Measurements from ENCODE around the gene F2RL3. TPM values are rescaled to one million over a fixed set of nuclear protein-coding genes. Genes with fewer than 3 reads are reported as not detected.
A peak's percentile ranks its signal among the peaks of the same experiment; 100 is the strongest.

Gene F2RL3
- total and polyA plus RNA-seq, 8 donors: 0.58 to 6.8 (median 1.8) TPM; not detected in 1

DNA sequence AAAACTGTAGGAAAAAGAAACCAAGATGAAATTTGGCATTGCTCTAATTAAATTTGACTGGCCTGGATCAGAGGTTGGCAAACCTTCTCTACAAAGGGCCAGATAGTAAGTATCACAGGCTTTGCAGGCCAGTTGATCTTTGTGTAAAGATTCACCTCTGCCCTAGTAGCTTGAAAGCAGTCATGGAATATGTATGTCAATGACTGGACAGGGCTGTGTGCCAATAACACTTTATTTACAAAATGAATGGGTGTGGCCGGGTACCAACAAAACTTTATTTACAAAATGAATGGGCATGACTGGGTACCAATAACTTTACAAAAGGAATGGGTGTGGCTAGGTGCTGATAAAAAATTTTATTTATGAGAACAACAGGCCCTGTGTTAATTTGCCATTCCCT is 39.6 kb upstream of the F2RL3 start:
- peaks cover 0 to 4% (median 0%) of the 10 kb centered on the region in 4 donors for H3K4me1 ChIP-seq
- 57 to 62% (median 58%) methylated on average over 1 of the region's 1 CpG for WGBS, 5 donors
- H3K9me3 ChIP-seq: no peaks in the 10 kb centered on the region
- TF ChIP-seq EP300 (IDR thresholded peaks at IDR 0.05) (no peak), POLR2AphosphoS5 (IDR thresholded peaks at IDR 0.05) (peak in 1 of 3 donors; percentile 44), POLR2A (IDR thresholded peaks at IDR 0.05) (no peak)
- TF ChIP-seq, protein P1, sequence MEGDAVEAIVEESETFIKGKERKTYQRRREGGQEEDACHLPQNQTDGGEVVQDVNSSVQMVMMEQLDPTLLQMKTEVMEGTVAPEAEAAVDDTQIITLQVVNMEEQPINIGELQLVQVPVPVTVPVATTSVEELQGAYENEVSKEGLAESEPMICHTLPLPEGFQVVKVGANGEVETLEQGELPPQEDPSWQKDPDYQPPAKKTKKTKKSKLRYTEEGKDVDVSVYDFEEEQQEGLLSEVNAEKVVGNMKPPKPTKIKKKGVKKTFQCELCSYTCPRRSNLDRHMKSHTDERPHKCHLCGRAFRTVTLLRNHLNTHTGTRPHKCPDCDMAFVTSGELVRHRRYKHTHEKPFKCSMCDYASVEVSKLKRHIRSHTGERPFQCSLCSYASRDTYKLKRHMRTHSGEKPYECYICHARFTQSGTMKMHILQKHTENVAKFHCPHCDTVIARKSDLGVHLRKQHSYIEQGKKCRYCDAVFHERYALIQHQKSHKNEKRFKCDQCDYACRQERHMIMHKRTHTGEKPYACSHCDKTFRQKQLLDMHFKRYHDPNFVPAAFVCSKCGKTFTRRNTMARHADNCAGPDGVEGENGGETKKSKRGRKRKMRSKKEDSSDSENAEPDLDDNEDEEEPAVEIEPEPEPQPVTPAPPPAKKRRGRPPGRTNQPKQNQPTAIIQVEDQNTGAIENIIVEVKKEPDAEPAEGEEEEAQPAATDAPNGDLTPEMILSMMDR (IDR thresholded peaks at IDR 0.05): no peak
- H3K4me3 ChIP-seq: no peak overlapping the region
- peaks cover 72 to 100% (median 99%) of the 10 kb centered on the region in 4 donors for H3K36me3 ChIP-seq
- DNase-seq: peak in 1 of 2 donors; percentile 30
- peak overlapping the region in 1 of 5 donors; percentile 4 for H3K27ac ChIP-seq
- intact Hi-C loops (cut with DNase I; ENCODE audit: low total_unique reads): no loop called here
- H3K27me3 ChIP-seq: no peaks in the 10 kb centered on the region

DNA sequence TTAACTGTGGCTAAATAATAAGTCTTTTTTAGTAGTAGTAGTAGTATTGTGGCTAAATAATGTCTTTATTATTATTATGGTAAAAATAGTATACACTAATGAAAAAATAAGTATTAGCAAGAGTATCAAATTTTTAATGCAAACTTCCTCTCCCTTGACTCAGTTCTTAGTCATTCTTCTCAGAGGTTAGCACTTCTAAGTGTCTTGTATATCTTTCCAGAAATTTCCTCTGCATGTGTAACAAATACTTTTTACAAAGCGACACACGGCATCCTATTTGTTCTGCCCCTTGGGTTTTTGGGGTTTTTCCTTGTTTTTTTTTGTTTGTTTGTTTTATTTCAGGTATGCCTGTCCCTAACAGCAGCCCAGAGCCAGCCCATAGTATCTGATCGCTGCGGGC is 38.7 kb upstream of the F2RL3 start:
- Histone ChIP-seq H3K4me3 (no peak overlapping the region), H3K36me3 (peaks cover 73 to 100% (median 99%) of the 10 kb centered on the region in 4 donors), H3K9me3 (no peaks in the 10 kb centered on the region), H3K27ac (no peak overlapping the region), H3K27me3 (no peaks in the 10 kb centered on the region), H3K4me1 (peaks cover 0 to 4% (median 0%) of the 10 kb centered on the region in 4 donors)
- intact Hi-C loops (cut with DNase I; ENCODE audit: low total_unique reads): no loop called here
- TF ChIP-seq EP300 (IDR thresholded peaks at IDR 0.05): no peak
- TF ChIP-seq, protein P1 (IDR thresholded peaks at IDR 0.05): no peak
- TF ChIP-seq POLR2AphosphoS5 (IDR thresholded peaks at IDR 0.05): no peak
- TF ChIP-seq POLR2A (IDR thresholded peaks at IDR 0.05): no peak
- no peak for DNase-seq
- 94 to 100% (median 96%) methylated on average over 4 of the region's 4 CpGs for WGBS, 5 donors

DNA sequence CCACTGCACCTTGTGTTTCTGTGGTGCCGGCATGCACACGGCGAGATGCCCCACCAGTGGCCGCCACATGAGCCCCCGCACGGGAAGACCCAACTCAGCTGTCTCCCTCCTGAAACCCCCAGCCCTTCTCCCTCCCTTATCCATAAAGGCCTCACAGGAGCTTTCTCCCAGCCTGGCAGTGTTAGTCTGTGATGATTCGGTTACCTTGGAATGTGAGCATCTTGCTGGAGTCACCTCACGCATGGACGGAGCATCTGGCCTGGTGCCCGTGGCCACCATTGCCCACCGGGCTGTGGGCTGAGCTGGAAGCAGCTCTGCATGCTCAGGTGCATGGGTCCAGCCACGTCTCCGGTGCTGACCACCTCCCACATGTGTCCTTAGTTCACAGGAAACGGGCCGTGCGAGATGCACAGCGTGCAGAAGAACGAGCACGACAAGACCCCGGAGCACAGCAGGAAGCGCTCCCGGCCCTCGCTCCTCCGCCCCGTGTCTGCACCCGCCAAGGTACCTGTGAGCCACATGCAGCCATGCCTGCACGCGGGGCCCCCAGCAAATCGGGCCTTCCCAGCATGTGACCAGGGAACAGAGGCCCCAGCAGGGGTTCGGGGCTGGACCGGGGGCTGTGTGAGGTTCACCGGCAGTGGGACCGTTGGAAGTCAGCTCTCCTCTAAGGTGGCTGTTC is 37.6 kb upstream of the F2RL3 start:
- Histone ChIP-seq H3K36me3 (peaks cover 67 to 100% (median 99%) of the 10 kb centered on the region in 4 donors), H3K27ac (no peak overlapping the region), H3K9me3 (no peaks in the 10 kb centered on the region), H3K4me1 (peaks cover 0 to 4% (median 0%) of the 10 kb centered on the region in 4 donors), H3K4me3 (no peak overlapping the region), H3K27me3 (no peaks in the 10 kb centered on the region)
- 93 to 96% (median 95%) methylated on average over 12 to 33 of the region's 33 CpGs for WGBS, 5 donors
- no peak for DNase-seq
- intact Hi-C loops (cut with DNase I; ENCODE audit: low total_unique reads): no loop called here
- no peak for TF ChIP-seq EP300 (IDR thresholded peaks at IDR 0.05)
- TF ChIP-seq, protein P1 (IDR thresholded peaks at IDR 0.05): no peak
- no peak for TF ChIP-seq POLR2A (IDR thresholded peaks at IDR 0.05)
- TF ChIP-seq POLR2AphosphoS5 (IDR thresholded peaks at IDR 0.05): no peak

DNA sequence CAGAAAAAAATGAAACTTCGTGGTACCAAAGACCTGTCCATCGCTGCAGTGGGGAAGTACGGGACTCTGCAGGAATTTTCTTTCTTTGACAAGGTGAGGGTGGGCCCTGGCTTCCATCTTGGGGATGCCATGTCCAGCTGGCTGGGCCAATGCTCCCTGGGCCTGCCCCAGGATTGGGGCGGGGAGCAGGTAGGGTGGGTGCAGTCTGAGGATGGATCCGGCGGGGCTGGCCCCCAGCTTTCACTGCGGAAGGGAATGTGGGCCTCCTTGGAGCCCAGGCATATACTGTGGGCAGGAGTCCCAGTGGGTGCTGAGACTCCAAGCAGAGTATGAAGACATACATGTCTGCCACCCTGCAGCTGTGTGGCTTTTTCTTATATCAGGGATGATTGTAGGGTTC is 35.7 kb upstream of the F2RL3 start:
- H3K4me3 ChIP-seq: no peak overlapping the region
- no peaks in the 10 kb centered on the region for H3K9me3 ChIP-seq
- H3K27me3 ChIP-seq: no peaks in the 10 kb centered on the region
- peaks cover 0 to 4% (median 0%) of the 10 kb centered on the region in 4 donors for H3K4me1 ChIP-seq
- H3K27ac ChIP-seq: no peak overlapping the region
- no peak for DNase-seq
- WGBS, 5 donors: 94 to 97% (median 95%) methylated on average over 3 to 7 of the region's 7 CpGs
- TF ChIP-seq POLR2A (IDR thresholded peaks at IDR 0.05) (no peak), POLR2AphosphoS5 (IDR thresholded peaks at IDR 0.05) (no peak), EP300 (IDR thresholded peaks at IDR 0.05) (no peak)
- TF ChIP-seq, protein P1 (IDR thresholded peaks at IDR 0.05): no peak
- intact Hi-C loops (cut with DNase I; ENCODE audit: low total_unique reads): no loop called here
- peaks cover 53 to 100% (median 97%) of the 10 kb centered on the region in 4 donors for H3K36me3 ChIP-seq

Measured in stomach (tissue), 9 donors.